ENCODE measurements around the gene MTR.

Gene MTR

DNA sequence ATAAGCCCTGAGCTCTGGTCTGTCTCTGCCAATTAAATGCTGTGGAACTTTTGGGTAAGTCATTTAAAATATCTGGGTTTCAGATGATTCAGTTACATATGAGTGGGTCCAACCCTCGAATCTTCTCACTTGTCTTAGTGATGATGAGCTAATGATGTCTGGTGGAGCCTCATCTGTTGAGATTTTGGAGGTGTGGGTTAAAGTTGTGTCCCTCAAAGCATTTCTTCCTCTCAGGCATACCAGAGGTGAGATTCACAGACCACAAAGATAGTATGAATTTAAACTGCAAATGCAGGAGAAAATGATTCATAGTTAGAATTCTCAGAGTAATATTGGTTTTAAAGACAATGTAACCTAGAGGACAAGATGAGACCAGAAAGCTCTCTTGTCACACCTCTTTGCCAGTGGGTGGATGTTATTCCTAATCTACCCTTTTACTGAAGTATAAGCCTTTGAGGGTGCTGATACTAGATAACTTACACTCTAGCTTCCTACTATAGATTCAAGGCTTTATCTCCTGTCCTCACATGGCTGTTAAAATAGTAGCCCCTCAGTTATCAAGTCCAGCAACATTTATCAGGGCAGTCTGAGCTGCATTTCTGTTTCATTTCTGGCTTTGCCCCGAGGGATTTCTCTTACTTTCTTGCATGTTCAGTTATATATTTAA is 118.4 kb downstream of the MTR start:
- no peak overlapping the region for H3K27ac ChIP-seq
- TF ChIP-seq, protein P1, sequence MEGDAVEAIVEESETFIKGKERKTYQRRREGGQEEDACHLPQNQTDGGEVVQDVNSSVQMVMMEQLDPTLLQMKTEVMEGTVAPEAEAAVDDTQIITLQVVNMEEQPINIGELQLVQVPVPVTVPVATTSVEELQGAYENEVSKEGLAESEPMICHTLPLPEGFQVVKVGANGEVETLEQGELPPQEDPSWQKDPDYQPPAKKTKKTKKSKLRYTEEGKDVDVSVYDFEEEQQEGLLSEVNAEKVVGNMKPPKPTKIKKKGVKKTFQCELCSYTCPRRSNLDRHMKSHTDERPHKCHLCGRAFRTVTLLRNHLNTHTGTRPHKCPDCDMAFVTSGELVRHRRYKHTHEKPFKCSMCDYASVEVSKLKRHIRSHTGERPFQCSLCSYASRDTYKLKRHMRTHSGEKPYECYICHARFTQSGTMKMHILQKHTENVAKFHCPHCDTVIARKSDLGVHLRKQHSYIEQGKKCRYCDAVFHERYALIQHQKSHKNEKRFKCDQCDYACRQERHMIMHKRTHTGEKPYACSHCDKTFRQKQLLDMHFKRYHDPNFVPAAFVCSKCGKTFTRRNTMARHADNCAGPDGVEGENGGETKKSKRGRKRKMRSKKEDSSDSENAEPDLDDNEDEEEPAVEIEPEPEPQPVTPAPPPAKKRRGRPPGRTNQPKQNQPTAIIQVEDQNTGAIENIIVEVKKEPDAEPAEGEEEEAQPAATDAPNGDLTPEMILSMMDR (IDR thresholded peaks at IDR 0.05), result no peak
- H3K4me3 ChIP-seq, result no peak overlapping the region
- DNase-seq (ENCODE audit: low spot score), result no peak

GRCh38 chr1:236914375-236914774 is 119.3 kb downstream of the MTR start:
- DNase-seq (ENCODE audit: low spot score), result no peak
- Histone ChIP-seq H3K4me3 (no peak overlapping the region), H3K27ac (no peak overlapping the region)
- TF ChIP-seq, protein P1 (IDR thresholded peaks at IDR 0.05), result no peak

GRCh38 chr1:236916131-236916800 is 121.2 kb downstream of the MTR start:
- no peak overlapping the region for H3K4me3 ChIP-seq
- H3K27ac ChIP-seq, result no peak overlapping the region
- DNase-seq (ENCODE audit: low spot score), result no peak
- TF ChIP-seq, protein P1 (IDR thresholded peaks at IDR 0.05), result no peak

GRCh38 chr1:236917448-236917847 is 122.4 kb downstream of the MTR start:
- no peak overlapping the region for H3K4me3 ChIP-seq
- TF ChIP-seq, protein P1 (IDR thresholded peaks at IDR 0.05), result no peak
- DNase-seq (ENCODE audit: low spot score), result no peak
- H3K27ac ChIP-seq, result no peak overlapping the region

- Histone ChIP-seq H3K4me3 (no peak overlapping the region), H3K27ac (no peak overlapping the region)
- no peak for DNase-seq (ENCODE audit: low spot score)
- TF ChIP-seq, protein P1 (IDR thresholded peaks at IDR 0.05), result no peak
Measured at GRCh38 chr1:236920286-236920894, 125.3 kb downstream of the MTR start.

DNA sequence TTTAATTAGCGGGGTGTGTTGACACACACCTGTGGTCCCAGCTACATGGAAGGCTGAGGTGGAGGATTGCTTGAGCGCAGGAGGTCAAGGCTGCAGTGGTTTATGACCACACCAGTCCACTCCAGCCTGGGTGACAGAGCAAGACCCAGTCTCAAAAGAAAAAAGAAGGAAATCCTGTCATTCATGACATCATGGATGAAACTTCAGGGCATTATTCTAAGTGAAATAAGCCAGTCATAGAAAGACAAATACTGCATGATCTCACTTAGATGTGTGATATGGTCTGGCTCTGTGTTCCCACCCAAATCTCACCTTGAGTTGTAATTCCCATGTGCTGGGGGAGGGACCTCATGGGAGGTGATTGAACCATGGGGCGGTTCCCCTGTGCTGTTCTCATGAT is 126.5 kb downstream of the MTR start:
- DNase-seq (ENCODE audit: low spot score), result no peak
- Histone ChIP-seq H3K4me3 (no peak overlapping the region), H3K27ac (no peak overlapping the region)
- TF ChIP-seq, protein P1 (IDR thresholded peaks at IDR 0.05), result no peak
